Stimulated activated CD4-positive, alpha-beta T cell treated with anti-CD3 and anti-CD28 coated beads, Interleukin-1b, Interleukin-23, amount 100 ng/mL, for 4 hours (primary cell): ENCODE measurements around the gene RNF26.

Experiments
- DNase-seq, 2 donors: peaks; one replicate each; pipeline ENCODE4 v3.0.0-alpha.2; 2020; ENCODE audit warnings: low read depth in 2 of 2

Gene RNF26

GRCh38 chr11:119355091-119355843, 20.9 kb downstream of the RNF26 start:
- no peak for DNase-seq

DNA sequence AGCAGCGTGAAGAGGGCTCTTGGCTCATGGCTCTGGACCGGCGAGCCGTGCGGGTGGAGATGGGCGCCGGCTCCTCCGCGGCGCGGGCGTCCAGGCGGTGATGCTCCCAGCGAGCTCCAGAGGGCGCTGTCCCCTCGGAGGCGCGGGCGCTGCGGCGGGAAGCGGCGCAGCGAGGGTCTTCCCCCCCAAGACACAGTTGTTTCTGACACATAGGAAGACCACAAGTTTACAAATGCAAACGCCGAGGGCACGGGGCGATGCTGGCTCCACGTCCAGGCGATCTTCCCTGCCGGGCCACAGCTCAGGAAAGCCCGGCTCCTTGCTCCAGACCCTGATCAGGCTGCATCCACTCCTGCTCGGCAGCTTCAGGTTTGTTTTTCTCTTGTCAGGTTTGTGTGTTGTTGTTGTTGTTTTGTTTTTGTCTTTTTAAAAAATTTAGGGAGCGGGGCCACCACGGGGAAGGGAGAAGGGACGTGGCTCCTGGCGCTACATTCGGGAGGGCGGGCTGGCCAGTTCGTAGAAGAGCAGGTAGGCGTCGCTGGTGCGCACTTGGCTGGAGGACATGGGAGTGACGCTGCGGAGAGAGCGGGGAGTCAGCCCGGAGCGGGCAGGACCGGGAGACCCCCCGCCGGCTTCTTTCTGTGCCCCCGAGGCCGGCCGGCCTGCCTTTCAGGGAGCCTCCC, 22.2 kb downstream of the RNF26 start:
- DNase-seq = peak; percentile 56 to 60

GRCh38 chr11:119357074-119357473, 22.7 kb downstream of the RNF26 start:
- no peak for DNase-seq

DNA sequence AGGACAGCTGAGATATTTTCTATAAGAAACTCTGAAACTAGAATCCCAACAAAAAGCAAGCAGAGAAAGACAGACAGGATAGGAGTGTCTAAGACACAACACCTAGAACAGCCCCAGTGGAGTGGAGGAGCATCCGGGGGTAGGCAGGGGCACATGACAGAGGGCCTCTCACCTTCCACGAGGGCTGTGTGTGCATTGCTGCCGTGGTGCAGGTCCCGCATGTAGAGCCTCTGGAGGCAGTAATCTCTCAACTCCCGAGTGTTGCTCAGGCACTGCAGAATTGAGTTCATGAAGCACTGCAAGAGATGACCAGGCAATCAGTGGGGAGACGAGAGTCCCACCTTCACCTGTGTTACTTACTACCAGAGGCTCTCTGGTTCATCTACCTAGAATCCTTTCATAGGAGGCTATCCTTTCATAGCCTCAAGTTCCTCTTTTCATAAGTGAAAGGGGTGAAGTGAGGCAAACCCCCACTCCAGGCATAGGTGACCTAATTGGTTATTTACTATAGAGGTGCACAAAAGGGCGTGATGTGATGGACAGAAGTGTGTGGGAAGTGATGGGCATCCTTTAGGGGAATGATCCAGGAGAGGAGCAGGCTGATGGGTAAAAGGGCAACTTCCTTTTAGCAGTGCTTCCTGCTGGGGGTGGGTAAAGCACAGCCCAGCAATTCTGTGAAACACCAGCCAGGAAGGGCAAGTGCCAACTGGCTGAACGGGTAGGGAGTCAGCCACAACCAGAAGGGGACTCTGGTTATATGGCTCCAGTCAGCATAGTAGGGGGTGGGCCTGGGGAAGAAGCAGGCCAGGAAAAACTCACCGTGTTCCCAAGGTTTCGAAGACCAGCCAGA, 25.3 kb downstream of the RNF26 start:
- no peak for DNase-seq

GRCh38 chr11:119361056-119361787, 26.9 kb downstream of the RNF26 start:
- peak in 1 of 2 donors; percentile 22 for DNase-seq

DNA sequence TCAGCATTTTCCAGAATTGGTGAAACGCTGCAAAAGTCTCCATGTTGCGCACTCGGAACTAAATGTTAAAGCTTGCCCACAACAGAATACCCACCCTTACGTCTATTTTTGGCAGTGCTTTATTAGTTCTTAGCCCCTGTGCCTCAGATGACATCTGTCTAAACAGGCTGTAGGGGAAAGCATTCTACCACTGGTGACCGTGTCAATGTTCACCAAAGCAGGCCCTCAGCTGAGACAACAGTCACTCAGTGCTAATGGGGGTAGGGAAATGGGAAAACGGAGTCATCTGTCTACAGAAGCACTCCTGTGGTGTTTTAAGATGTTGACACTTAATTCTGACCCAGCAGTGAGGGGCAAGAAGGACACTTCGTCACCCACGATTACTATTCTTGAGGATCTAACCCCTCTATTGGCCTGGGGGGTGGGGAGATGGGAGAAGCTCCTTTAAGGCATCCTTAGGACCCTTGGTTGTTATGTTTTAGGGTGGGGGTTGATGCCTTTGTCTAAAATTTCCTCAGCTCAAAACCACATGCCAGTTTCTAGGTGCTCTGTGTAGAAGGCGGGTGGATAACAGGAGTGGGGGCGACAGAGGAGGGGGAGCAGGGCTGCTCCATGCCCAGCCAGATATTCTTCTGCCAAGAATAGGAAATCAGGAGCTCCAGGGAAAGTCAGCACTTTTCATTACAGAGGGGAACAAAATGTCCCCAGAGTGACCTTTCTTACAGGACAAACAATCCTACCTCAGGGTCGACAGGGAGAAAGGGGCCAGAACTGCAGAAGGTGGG, 27.8 kb downstream of the RNF26 start:
- DNase-seq = no peak

DNA sequence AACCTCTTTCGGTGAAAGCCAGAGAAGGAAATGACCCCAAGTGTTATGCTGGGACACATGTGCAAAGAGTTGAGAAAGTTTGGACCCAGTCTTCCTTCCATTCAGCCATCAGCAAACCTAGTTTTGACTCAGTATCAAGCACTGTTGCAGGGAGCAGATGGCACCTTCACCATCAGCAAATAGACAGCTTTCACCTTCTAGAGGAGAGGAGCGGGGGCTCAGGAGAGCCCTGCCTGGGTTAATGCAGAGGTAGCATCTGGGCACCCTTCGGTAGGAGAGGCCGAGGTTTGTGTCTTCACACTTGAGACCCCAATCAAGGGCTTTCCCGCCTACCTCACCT, 28.4 kb downstream of the RNF26 start:
- DNase-seq = no peak

DNA sequence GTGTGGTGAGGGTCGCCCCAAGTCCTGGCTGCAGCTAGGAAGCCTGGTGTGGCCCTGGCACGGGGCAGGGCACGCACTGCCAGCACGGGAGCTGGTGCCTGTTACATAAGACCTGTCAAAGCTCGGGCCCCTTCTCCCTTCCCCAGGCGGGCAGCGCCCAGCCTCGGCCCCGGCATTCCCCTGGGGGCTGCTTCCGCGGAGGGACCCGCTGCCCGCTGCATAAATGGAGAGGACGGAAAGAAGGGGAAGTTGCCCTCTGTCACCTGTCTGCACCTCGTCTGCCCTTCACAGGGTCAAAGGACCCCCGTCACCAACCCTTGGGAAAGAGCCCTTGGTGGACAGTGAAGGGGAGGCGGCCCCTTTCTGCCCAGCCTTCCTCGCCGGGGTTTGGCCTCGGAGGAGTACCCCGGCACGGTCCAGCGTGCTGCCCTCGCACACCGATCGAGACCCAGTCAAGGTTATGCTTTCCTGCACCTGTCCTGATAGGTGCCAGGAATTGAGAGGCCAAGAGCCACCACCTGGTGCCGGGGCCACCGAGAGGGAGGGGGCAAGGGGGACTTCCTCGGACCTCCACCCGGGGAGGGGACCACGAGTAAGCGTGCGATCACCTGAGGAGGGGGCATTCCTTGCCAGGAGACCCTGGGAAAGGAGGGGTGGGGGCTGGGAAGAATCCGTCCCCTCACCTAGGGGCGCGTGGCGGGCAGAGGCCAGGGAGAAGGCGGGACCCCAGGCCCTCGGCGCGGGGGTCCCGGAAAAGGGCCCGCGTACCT, 28.9 kb downstream of the RNF26 start:
- no peak for DNase-seq

DNA sequence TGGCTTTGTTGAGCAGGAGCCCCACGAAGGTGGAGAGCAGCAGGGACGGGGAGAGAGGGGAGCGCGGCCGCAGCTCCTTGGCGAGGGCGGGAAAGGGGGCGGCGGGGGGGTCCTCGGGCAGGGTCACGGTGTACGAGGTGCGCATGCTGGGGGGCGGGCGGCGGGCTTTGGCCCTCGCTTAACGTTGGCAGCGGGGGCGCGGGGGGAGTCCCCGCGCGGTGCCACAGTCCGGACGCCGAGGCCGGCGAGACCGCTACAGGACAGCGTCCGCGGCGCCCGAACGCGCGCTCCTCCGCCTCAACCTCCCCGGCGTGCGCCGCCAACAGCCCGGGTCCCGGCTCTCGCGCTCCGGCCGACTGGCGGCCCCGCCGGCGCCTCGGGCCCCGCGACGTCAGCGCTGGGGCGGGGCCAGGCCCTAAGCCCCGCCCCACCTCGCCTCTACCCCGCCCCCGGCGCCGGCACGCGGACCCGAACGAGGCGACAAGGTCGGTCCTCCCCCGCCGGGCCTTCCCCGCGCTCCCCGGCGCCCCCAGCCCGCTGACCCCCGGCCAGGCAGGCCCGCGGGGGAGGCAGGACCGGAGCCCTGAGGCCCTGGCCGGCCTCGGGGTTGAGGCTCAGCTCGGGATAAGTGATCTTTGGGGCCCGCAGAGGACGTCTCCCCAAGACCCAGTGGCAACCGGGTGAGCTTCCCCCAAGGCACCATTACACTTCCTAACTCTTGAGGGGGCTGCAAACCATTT, 29.7 kb downstream of the RNF26 start:
- DNase-seq = peak; percentile 49 to 55

- DNase-seq = no peak
Measured at GRCh38 chr11:119365071-119365591, 30.8 kb downstream of the RNF26 start.

DNA sequence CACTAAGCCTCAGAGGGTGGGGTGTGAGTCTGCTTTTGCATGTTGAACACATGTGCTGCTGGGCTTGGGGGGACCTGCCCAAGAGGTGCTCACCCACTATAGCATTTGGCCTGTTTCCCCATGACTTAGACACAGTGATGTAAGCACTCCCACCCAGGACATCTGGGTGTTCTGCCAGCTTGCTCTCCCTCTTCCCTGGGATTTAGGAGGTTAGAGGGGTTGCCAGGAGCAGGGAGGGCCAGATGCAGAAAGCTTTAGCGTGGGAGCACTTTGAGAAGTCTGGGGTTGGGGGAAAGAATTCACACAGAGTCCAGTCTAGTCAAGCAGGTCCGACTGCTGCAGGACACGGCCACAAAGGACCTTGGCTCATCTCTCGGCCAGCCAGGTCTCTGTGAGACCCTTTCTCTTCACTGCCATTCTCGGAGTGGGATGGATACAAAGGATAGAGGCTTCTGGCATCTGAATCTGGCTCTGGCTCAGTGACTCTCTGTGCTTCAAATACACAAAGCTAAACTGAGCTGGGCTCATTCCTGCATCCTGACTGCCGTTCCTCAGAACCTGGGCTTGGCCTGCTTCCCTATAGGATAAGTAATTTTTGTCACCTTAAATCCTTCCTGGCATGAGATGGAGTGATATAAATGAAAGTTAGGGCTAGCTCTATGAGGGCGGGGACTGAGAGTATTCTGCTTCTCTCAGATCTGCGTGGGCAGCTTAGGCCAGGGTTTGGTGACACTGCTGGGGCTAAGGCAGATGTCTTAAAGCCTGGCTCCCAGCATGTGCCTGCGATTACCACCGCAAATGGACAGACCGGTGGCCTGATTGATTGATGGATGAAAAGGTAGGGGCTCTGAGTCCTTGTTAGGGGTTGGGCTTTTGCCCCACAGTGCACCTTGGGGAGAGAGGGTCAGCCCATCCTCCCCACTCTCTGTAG, 32.6 kb downstream of the RNF26 start:
- no peak for DNase-seq

DNA sequence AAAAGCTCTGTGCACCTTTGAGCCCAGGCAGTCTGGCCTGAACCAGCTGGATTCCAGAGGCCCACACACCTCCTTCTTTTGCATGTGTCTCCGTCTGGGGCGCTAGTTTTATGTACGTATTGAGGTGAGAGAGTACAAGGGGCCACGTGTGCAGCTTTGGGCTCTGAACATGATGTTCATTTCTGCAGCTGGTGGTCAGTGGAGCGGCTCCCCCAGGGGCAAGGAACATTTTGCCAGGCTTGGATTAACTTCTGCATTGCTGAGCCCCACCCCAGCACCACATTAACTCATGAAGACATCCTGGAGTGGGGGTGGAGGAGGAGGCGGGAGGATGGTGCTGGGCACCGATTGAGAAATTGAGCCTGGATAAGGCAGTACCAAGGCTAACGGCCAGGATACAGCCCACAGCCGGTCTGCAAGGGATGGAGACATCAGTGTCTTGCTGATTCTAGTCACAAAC, 33.4 kb downstream of the RNF26 start:
- DNase-seq = no peak

GRCh38 chr11:119368121-119369034, 34.1 kb downstream of the RNF26 start:
- no peak for DNase-seq

- DNase-seq = no peak
Measured at GRCh38 chr11:119369132-119369925, 35.0 kb downstream of the RNF26 start.

GRCh38 chr11:119370486-119371046, 36.2 kb downstream of the RNF26 start:
- no peak for DNase-seq

- DNase-seq = no peak
Measured at GRCh38 chr11:119371067-119371601, 36.8 kb downstream of the RNF26 start.
